Measurements from ENCODE around the gene INHA. TPM values are rescaled to one million over a fixed set of nuclear protein-coding genes. Genes with fewer than 3 reads are reported as not detected.

Gene INHA
- total and polyA plus RNA-seq, 4 donors = 0.51 to 3.6 (median 0.55) TPM; not detected in 1

GRCh38 chr2:219608399-219608964 is 36.4 kb downstream of the INHA start:
- no peak for ATAC-seq (ENCODE audit: low FRiP score)
- Histone ChIP-seq H3K4me3 (ENCODE audit: low read length in 2 of 2) (no peak overlapping the region), H3K9me3 (ENCODE audit: control insufficient read depth, low read length) (no peaks in the 10 kb centered on the region), H3K27me3 (ENCODE audit: control insufficient read depth in 1 of 2, insufficient read depth in 2 of 2, low read length in 1 of 2) (no peaks in the 10 kb centered on the region), H3K36me3 (ENCODE audit: control insufficient read depth in 1 of 2, insufficient read depth in 2 of 2, low read length in 1 of 2) (peaks cover 0 to 4% of the 10 kb centered on the region in 2 donors), H3K4me1 (ENCODE audit: control insufficient read depth in 1 of 2, insufficient read depth in 2 of 2, low read length in 2 of 2) (no peaks in the 10 kb centered on the region), H3K27ac (ENCODE audit: low read depth in 1 of 2, low read length in 2 of 2) (no peak overlapping the region)
- intact Hi-C loops (cut with DNase I) = no loop called here
- no peak for DNase-seq
- WGBS, 2 donors = 81 to 86% methylated on average over 15 of the region's 15 CpGs

- Histone ChIP-seq H3K27ac (ENCODE audit: low read depth in 1 of 2, low read length in 2 of 2) (no peak overlapping the region), H3K4me1 (ENCODE audit: control insufficient read depth in 1 of 2, insufficient read depth in 2 of 2, low read length in 2 of 2) (no peaks in the 10 kb centered on the region), H3K9me3 (ENCODE audit: control insufficient read depth, low read length) (no peaks in the 10 kb centered on the region), H3K36me3 (ENCODE audit: control insufficient read depth in 1 of 2, insufficient read depth in 2 of 2, low read length in 1 of 2) (peaks cover 0 to 4% of the 10 kb centered on the region in 2 donors), H3K4me3 (ENCODE audit: low read length in 2 of 2) (no peak overlapping the region), H3K27me3 (ENCODE audit: control insufficient read depth in 1 of 2, insufficient read depth in 2 of 2, low read length in 1 of 2) (no peaks in the 10 kb centered on the region)
- DNase-seq (no peak), ATAC-seq (ENCODE audit: low FRiP score) (no peak)
- intact Hi-C loops (cut with DNase I) = no loop called here
- 82 to 88% methylated on average over 13 of the region's 13 CpGs for WGBS, 2 donors
Measured at GRCh38 chr2:219609149-219609750, 37.1 kb downstream of the INHA start.

GRCh38 chr2:219611306-219611705 is 39.2 kb downstream of the INHA start:
- WGBS, 2 donors = 88 to 92% methylated on average over 9 of the region's 9 CpGs

GRCh38 chr2:219611866-219612576 is 39.9 kb downstream of the INHA start:
- intact Hi-C loops (cut with DNase I) = no loop called here
- Histone ChIP-seq H3K27ac (ENCODE audit: low read depth in 1 of 2, low read length in 2 of 2) (no peak overlapping the region), H3K4me1 (ENCODE audit: control insufficient read depth in 1 of 2, insufficient read depth in 2 of 2, low read length in 2 of 2) (no peaks in the 10 kb centered on the region), H3K4me3 (ENCODE audit: low read length in 2 of 2) (no peak overlapping the region), H3K9me3 (ENCODE audit: control insufficient read depth, low read length) (no peaks in the 10 kb centered on the region), H3K27me3 (ENCODE audit: control insufficient read depth in 1 of 2, insufficient read depth in 2 of 2, low read length in 1 of 2) (no peaks in the 10 kb centered on the region), H3K36me3 (ENCODE audit: control insufficient read depth in 1 of 2, insufficient read depth in 2 of 2, low read length in 1 of 2) (peaks cover 0 to 5% of the 10 kb centered on the region in 2 donors)
- ATAC-seq (ENCODE audit: low FRiP score) = no peak
- DNase-seq = peak in 1 of 2 donors; percentile 41
- WGBS, 2 donors = 82 to 85% methylated on average over 12 of the region's 12 CpGs

More at GRCh38 chr2:219611306-219611705, 39.2 kb downstream of the INHA start:
- Histone ChIP-seq H3K9me3 (ENCODE audit: control insufficient read depth, low read length) (no peaks in the 10 kb centered on the region), H3K4me1 (ENCODE audit: control insufficient read depth in 1 of 2, insufficient read depth in 2 of 2, low read length in 2 of 2) (no peaks in the 10 kb centered on the region), H3K27ac (ENCODE audit: low read depth in 1 of 2, low read length in 2 of 2) (no peak overlapping the region), H3K27me3 (ENCODE audit: control insufficient read depth in 1 of 2, insufficient read depth in 2 of 2, low read length in 1 of 2) (no peaks in the 10 kb centered on the region), H3K4me3 (ENCODE audit: low read length in 2 of 2) (no peak overlapping the region), H3K36me3 (ENCODE audit: control insufficient read depth in 1 of 2, insufficient read depth in 2 of 2, low read length in 1 of 2) (peaks cover 0 to 5% of the 10 kb centered on the region in 2 donors)
- DNase-seq (peak in 1 of 2 donors; percentile 60), ATAC-seq (ENCODE audit: low FRiP score) (no peak)
- intact Hi-C loops (cut with DNase I) = no loop called here

- intact Hi-C loops (cut with DNase I) = no loop called here
- H3K4me1 ChIP-seq (ENCODE audit: control insufficient read depth in 1 of 2, insufficient read depth in 2 of 2, low read length in 2 of 2) = no peaks in the 10 kb centered on the region
- H3K4me3 ChIP-seq (ENCODE audit: low read length in 2 of 2) = no peak overlapping the region
- peak in 1 of 2 donors; percentile 34 for DNase-seq
- H3K27ac ChIP-seq (ENCODE audit: low read depth in 1 of 2, low read length in 2 of 2) = no peak overlapping the region
- WGBS, 2 donors = 90 to 93% methylated on average over 15 of the region's 15 CpGs
- no peak for ATAC-seq (ENCODE audit: low FRiP score)
- peaks cover 0 to 5% of the 10 kb centered on the region in 2 donors for H3K36me3 ChIP-seq (ENCODE audit: control insufficient read depth in 1 of 2, insufficient read depth in 2 of 2, low read length in 1 of 2)
- H3K27me3 ChIP-seq (ENCODE audit: control insufficient read depth in 1 of 2, insufficient read depth in 2 of 2, low read length in 1 of 2) = no peaks in the 10 kb centered on the region
- H3K9me3 ChIP-seq (ENCODE audit: control insufficient read depth, low read length) = no peaks in the 10 kb centered on the region
Measured at GRCh38 chr2:219612577-219613286, 40.6 kb downstream of the INHA start.

- WGBS, 2 donors = 92 to 93% methylated on average over 8 to 11 of the region's 11 CpGs
- H3K9me3 ChIP-seq (ENCODE audit: control insufficient read depth, low read length) = no peaks in the 10 kb centered on the region
- no peak for ATAC-seq (ENCODE audit: low FRiP score)
- no peaks in the 10 kb centered on the region for H3K4me1 ChIP-seq (ENCODE audit: control insufficient read depth in 1 of 2, insufficient read depth in 2 of 2, low read length in 2 of 2)
- intact Hi-C loops (cut with DNase I) = no loop called here
- no peak overlapping the region for H3K27ac ChIP-seq (ENCODE audit: low read depth in 1 of 2, low read length in 2 of 2)
- no peak overlapping the region for H3K4me3 ChIP-seq (ENCODE audit: low read length in 2 of 2)
- H3K27me3 ChIP-seq (ENCODE audit: control insufficient read depth in 1 of 2, insufficient read depth in 2 of 2, low read length in 1 of 2) = no peaks in the 10 kb centered on the region
- DNase-seq = peak in 1 of 2 donors; percentile 31
- H3K36me3 ChIP-seq (ENCODE audit: control insufficient read depth in 1 of 2, insufficient read depth in 2 of 2, low read length in 1 of 2) = peaks cover 0 to 5% of the 10 kb centered on the region in 2 donors
Measured at GRCh38 chr2:219613461-219614070, 41.5 kb downstream of the INHA start.

- intact Hi-C loops (cut with DNase I) = no loop called here
- H3K27ac ChIP-seq (ENCODE audit: low read depth in 1 of 2, low read length in 2 of 2) = no peak overlapping the region
- DNase-seq = peak in 1 of 2 donors; percentile 48
- H3K36me3 ChIP-seq (ENCODE audit: control insufficient read depth in 1 of 2, insufficient read depth in 2 of 2, low read length in 1 of 2) = peaks cover 0 to 5% of the 10 kb centered on the region in 2 donors
- no peak overlapping the region for H3K4me3 ChIP-seq (ENCODE audit: low read length in 2 of 2)
- no peaks in the 10 kb centered on the region for H3K27me3 ChIP-seq (ENCODE audit: control insufficient read depth in 1 of 2, insufficient read depth in 2 of 2, low read length in 1 of 2)
- H3K4me1 ChIP-seq (ENCODE audit: control insufficient read depth in 1 of 2, insufficient read depth in 2 of 2, low read length in 2 of 2) = no peaks in the 10 kb centered on the region
- WGBS, 2 donors = 93% methylated on average over 11 of the region's 11 CpGs
- H3K9me3 ChIP-seq (ENCODE audit: control insufficient read depth, low read length) = no peaks in the 10 kb centered on the region
- ATAC-seq (ENCODE audit: low FRiP score) = no peak
Measured at GRCh38 chr2:219614076-219614860, 42.2 kb downstream of the INHA start.

GRCh38 chr2:219615036-219615435 is 42.9 kb downstream of the INHA start:
- ATAC-seq (ENCODE audit: low FRiP score) (no peak), DNase-seq (no peak)
- Histone ChIP-seq H3K27ac (ENCODE audit: low read depth in 1 of 2, low read length in 2 of 2) (no peak overlapping the region), H3K27me3 (ENCODE audit: control insufficient read depth in 1 of 2, insufficient read depth in 2 of 2, low read length in 1 of 2) (no peaks in the 10 kb centered on the region), H3K36me3 (ENCODE audit: control insufficient read depth in 1 of 2, insufficient read depth in 2 of 2, low read length in 1 of 2) (peaks cover 0 to 5% of the 10 kb centered on the region in 2 donors), H3K4me3 (ENCODE audit: low read length in 2 of 2) (no peak overlapping the region), H3K9me3 (ENCODE audit: control insufficient read depth, low read length) (no peaks in the 10 kb centered on the region), H3K4me1 (ENCODE audit: control insufficient read depth in 1 of 2, insufficient read depth in 2 of 2, low read length in 2 of 2) (no peaks in the 10 kb centered on the region)
- WGBS, 2 donors = 91 to 94% methylated on average over 11 of the region's 11 CpGs
- intact Hi-C loops (cut with DNase I) = no loop called here

All from aorta (tissue), 5 donors.